GM18499 (cell line): ENCODE results near the gene ZNF785.
"Not testable (repeated sequence)": the region's sequence is repeated elsewhere in the genome, so short reads cannot be mapped to it uniquely, and the experiment has no call there.

Source experiments
- ATAC-seq: cut with Tn5 transposase; IDR thresholded peaks from one replicate; pipeline ENCODE4 v1.9.1; 2021; ENCODE audit warnings: moderate number of reproducible peaks; ENCODE audit not compliant: insufficient read depth, unreplicated experiment

Gene ZNF785

DNA sequence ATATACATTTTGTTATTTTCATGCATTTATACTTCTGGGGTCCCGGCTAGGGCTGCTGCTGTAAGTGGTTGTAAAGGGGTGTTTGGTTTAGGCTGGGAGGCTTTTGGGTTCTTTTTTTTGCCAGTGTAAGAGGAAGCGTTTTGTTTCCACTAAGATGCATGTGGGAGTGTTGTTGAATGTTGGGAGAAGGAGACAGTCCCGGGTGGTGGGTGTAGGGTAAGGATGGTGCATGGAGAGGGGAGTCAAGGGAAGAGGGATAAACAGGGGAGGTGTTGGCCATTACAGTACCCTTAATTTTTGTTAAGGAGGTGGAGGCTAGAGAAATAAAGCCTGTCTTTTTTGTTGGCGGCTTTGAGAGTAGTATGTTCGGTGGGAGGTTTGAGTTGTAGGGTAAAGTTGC lies 42.4 kb downstream of the ZNF785 start:
- ATAC-seq: no peak

DNA sequence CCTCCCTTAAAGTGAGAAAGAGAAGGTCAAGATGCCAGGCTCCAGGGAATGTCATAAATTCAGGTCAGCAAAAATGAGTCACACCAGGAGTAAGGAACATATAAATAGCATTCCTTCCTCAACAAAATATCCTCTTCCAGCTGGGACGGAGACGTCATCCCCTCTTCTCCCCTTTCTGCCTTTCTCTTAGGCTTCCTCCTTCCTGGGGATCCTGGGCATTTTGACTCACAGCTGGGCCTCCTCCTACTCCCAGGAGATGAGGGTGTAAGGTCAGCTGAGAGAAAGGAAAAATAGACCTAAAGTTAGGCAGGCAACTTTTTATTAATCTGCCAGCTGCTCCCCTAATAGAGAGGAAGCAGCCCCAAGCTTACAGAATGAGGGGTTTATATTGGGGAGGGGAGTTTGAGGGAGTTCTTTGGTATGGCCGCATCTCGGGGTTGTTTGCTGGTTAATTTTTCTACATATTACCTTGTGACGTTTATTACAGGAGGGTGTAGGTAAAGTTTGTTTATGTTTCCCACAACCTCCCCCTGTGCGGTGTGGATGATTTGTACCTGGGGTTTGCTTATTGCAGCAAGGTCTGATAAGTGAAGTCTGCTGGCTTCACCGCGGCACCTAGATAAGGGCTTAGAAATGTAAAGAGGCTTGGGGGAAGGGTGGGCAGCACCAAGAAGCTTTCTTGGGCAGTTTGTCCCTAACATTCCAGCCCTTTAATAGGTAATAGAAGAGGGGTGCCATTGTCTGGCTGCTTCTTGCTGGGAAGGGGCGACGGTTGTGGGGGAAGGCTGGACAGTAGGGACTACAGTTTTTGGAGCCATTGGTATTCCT lies 43.8 kb downstream of the ZNF785 start:
- no peak for ATAC-seq

- ATAC-seq: not testable (repeated sequence)
Measured at GRCh38 chr16:30540916-30541464, 44.5 kb downstream of the ZNF785 start.

DNA sequence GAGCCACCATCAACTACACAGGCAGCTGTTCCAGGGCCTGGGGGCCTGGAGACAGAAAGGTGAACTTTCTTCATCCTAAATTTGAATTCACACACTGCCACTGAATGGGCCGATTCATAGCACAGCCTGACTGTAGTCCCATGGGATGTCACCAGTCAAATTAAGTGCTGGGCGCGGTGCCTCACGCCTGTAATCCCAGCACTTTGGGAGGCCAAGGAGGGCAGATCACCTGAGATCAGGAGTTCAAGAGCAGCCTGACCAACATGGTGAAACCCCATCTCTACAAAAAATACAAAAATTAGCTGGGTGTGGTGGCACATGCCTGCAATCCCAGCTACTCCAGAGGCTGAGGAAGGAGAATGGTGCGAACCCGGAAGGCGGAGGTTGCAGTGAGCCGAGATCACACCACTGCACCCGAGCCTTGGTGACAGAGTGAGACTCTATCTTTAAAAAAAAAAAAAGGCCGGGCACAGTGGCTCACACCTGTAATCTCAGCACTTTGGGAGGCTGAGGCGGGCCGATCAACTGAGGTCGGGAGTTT lies 45.4 kb downstream of the ZNF785 start:
- not testable (repeated sequence) for ATAC-seq

DNA sequence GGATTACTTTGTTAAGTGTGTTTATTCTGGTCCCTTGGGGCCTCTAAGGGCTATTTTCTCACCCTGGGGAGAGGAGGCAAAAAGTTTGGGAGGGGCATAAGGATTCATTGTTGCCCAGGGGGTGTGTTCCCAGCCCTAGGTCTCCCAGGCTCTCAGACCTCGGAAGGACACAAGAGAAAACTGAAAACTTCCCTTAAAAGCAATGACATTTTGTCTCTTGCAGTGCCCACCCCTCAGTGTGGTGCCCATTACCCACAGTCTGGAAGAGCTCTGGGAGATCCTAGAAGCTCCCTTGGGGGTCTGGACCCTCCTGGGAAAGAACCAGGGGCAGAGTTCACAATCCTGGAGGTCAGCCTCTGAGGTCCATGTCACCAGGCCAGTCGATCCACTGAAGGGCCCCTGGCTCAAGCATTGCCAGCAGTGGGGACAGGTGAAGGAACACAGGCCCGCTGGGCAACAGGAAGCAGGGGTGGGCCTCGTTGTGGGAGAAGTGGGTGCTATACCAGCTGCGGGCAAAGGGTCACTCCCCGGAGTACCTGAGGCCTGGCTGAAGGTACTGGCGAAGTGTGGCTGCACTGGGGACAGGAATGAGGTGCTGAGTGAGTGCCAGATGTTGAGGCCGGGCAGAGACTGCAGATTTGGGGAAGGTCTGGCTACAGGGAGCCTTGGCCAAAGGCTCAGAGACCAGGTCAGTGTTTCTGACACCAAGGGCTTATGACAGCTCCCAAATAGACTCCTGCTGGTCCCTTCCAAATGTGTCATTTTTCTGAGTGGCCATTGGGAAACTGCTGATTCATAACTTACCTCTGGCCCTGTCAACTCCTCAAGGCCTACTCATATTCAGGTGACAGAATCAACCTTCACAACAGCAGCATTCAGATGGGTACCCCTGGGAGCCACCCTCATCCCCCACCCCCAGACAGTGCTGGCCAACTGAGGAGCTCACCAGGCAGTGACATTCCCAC lies 46.2 kb downstream of the ZNF785 start:
- no peak for ATAC-seq

- not testable (repeated sequence) for ATAC-seq
Measured at GRCh38 chr16:30536391-30537024, 49.0 kb downstream of the ZNF785 start.

- no peak for ATAC-seq
Measured at GRCh38 chr16:30535777-30536190, 49.7 kb downstream of the ZNF785 start.

GRCh38 chr16:30535106-30535776 lies 50.3 kb downstream of the ZNF785 start:
- no peak for ATAC-seq

GRCh38 chr16:30534368-30535105 lies 51.0 kb downstream of the ZNF785 start, which contains the start of gene ZNF747:
Gene ZNF747 (minus strand): TSS chr16:30534858. CDS start chr16:30534679, 179 bp downstream.
- ATAC-seq: no peak

- ATAC-seq: no peak
Measured at GRCh38 chr16:30533748-30534367, 51.6 kb downstream of the ZNF785 start.

DNA sequence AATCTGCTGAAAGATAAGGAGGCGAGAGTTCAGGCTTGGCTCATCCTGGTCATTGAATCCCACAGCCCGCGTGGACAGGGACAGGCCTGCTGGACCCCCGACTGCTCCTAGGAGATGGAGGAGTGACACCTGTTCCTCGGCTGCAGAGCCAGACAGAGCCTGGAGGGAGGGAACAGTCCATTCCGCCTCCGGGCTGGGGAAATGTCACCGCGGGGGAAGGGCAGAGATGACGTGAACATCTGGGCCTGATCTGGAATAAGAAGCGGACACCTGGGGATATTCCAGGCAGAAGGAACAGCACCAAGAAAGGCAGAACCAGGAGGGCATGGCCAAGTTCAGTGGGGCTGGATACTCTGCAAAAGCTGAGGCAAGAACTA lies 52.4 kb downstream of the ZNF785 start:
- no peak for ATAC-seq

DNA sequence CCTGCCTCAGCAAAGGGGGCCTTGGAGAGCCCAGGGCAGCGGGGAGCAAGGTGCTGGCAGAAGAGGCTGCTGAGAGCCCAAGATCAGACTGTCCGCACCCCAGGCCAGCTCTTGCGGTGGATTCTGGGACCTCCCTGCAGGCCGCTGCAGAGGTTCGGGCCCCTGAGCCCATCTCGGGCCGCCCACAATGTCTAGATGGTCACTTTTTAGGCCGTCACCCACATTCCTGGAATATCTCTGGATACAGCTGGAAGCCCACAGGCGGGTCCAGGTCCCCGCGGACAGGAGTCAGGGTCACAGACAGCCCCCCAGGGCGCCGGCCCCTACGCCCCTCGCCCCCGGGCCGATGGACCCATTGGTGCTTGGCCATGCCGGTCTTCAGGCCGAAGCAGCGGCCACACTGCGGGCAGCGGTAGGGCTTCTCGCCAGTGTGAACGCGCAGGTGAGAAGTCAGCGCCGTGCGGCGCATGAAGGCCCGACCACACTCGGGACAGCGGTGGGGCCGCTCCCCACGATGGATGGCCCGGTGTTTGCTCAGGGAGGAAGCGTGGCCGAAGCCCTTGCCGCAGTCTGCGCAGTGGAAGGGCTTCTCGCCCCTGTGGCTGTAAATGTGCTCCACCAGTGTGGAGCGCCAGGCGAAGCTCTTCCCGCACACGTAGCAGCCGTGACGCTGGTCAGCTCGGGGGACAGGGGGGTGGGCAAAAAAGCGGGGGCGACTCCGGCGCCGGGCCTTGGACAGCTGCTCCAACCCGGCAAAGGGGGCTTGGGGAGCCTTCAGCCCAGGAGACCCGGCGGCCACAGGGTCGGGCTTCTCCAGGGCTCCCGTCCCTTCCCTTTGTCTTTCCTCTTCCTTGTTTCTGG lies 53.0 kb downstream of the ZNF785 start:
- no peak for ATAC-seq
